HG02623 (cell line): Measurements from ENCODE around the gene ID1.

ENCODE experiments used
- ATAC-seq: cut with Tn5 transposase; IDR thresholded peaks from one replicate; pipeline ENCODE4 v1.9.1; 2021; ENCODE audit warnings: moderate library complexity; ENCODE audit not compliant: unreplicated experiment

The ID1 gene, protein sequence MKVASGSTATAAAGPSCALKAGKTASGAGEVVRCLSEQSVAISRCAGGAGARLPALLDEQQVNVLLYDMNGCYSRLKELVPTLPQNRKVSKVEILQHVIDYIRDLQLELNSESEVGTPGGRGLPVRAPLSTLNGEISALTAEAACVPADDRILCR

GRCh38 chr20:31605031-31605901, at the start of gene ID1:
Gene ID1, plus strand, starts transcription at chr20:31605289. Its CDS starts 99 bp downstream, at chr20:31605388.
- ATAC-seq = peak; percentile 91

DNA sequence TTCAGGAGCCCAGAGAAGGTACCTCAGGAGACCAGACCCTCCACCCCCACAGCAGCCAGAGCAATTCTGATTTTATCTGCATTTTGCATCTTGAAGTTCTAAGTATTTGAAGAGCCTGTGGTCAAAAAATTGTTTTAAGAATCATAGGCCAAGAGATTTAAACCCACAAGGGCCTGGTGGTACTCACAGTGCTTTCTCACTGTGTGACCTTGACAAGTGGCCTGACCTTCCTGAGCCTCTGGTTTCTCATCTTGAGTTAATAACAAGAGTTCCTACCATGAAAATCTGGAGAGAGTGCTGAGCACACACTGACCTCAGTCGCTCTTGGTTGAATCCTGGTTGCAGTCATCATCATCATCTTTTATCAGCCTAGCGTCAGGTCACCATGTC, 45.4 kb upstream of the ID1 start:
- ATAC-seq = no peak

DNA sequence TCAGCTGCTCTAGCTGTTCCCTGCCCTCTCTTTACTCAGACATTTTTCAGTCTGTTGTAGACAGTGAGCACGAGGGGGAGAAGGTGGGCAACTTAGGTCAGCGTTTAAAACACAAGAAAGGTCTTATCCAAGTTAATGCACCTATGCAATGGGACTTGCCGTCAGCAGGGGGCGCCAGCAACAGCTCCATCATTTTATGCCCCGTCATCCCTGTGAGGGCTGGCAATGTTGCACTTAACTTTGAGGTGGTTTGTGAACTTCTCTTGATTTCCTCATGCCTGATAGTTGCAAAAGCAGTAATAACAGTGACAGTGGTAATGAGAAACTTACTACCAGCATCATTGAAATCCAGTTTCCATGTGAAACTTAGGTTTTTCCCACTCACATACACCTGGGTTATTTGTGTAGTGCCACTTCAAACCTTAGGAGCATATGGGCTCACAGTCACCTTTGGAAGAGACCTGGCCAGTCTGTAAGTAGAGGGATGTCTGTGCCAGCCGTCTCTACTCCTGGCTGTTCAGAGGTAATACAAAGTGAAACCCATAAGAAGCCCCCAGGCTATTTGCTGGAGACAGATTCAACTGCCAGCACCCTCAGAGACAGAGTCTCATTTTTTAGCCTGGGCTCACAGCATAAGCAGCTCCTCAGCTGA, 44.9 kb upstream of the ID1 start:
- no peak for ATAC-seq

GRCh38 chr20:31560746-31561598, 44.1 kb upstream of the ID1 start:
- no peak for ATAC-seq

GRCh38 chr20:31562241-31562640, 42.8 kb upstream of the ID1 start:
- no peak for ATAC-seq

GRCh38 chr20:31564284-31564683, 40.8 kb upstream of the ID1 start:
- ATAC-seq = no peak

GRCh38 chr20:31565699-31566318, 39.3 kb upstream of the ID1 start:
- ATAC-seq = no peak

- no peak for ATAC-seq
These were observed 38.8 kb upstream of the ID1 start for GRCh38 chr20:31566319-31566657.

DNA sequence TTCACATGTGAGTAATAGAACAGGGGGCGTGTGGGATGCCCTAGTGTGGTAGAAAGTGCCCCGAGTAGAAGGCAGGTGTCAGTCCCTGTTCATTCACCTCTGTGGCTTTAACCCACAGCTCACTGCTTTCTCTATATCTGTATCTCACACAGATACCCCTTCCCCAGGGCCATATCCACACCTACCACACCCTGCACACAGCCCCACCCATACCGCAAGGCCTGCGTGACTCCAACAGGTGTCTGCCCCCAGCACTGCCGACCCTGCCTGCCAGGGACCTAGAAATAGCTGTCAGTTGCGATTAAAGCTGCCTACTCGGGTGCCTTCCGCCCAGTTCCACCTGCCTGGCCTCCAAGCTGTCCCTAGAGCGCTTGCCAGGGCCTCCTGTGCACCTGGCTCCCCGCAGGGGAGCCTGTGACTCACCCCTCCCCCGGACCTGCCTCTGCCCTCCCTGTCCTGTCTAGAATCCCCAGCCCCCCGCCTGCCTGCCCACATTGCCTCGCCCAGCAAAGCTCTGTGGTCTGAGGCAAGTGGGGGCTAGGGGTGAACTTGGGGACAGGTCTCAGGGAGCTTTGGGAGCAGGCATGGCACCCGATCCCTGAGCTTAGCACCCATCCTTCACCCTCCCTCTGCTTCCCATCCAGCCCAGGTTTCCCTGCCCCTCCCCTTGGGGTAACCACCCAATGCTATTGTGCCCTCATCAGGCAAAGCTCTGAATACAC, 38.3 kb upstream of the ID1 start:
- no peak for ATAC-seq

DNA sequence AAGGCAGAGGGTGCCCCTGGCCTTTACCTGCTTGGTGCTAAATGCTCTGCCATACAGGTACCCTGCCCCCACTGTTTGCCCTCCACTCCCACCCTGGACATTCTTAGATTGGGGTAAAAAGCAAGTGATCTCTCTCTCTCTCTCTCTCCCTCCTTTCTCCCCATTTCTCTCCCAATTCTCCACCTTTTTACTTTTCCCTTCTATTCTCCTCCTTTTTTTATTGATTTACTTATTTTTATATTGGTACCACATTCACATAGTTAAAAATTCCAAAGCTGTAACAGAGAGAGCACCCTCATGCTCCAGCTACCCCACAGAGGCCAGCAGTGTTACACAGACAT, 37.7 kb upstream of the ID1 start:
- no peak for ATAC-seq

DNA sequence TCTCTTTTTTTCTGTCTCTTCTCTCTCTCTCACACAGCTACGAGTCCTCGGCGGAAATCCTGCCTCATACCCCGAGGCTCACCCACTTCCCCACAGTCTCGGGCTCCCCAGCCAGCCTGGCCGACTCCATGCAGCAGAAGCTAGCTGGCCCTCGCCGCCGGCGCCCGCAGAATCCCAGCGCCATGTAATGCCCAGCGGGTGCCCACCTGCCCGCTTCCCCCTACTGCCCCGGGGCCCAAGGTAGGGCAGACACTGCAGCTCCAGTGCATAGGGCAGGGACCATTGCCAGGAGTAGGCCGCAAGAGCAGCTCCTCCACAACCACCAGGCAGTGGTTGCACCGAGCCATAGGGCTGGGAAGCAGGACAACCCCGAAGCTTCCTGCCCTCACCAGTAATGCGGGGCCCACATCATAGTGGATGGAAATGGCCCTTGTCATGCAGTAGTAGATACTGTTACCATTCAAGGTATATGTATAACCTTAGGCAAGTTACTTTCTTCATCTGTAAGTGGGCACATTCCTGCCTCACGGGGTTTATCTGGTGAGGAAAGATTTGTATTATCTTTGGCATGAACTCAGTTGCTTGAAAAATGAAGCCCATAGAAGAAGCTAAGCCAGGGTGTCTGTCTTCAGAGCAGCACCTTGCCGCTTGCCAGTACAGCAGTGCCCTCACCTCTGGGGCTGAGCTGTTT, 36.9 kb upstream of the ID1 start:
- ATAC-seq = no peak

GRCh38 chr20:31568773-31569162, 36.3 kb upstream of the ID1 start:
- no peak for ATAC-seq

- no peak for ATAC-seq
These were observed 35.7 kb upstream of the ID1 start for GRCh38 chr20:31569163-31570020.

- ATAC-seq = no peak
These were observed 35.0 kb upstream of the ID1 start for GRCh38 chr20:31570021-31570463.

DNA sequence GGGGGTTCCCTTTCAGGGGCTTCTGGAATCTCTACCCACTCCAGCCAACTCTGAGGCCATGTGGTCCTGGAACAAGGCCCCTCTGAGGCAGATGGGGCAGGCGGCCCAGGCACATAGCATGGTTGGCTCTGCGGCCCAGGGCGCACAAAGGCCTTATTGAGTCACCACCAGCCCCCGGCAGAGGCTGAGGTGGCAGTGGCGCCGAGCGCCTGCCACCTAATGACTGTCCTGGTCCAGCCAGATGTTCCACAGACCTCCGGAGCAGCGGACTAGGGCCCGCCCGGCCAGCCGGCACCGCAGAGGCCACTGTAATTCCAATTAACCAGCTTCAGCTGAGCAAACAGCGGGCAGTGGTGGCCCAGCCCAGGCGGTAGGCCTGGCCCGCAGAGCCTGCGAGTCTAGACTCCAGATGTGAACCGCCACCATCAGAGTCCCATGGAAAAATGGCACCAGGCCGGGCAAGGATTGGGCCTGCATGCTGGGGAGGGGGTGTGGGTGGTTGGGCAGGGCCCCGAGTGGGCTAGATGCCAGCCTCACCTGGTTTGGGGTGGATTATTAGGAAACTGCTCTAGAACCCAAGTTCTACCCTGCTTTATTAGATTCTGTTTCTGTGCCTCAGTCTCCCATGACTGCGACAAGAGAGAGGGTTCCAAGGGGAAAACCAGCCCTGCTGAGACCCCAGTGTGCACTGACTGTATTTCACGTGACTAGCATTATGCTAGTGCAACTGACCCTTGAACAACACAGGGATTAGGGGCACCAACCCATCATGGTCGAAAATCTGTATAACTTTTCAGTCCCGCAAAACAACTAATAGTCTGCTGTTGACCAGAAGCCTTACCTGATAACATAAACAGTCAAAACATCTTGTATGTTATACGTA, 34.1 kb upstream of the ID1 start:
- ATAC-seq = no peak

GRCh38 chr20:31572042-31572700, 32.9 kb upstream of the ID1 start:
- no peak for ATAC-seq
